GM19372 (cell line): ENCODE measurements around the gene PRELID3B.

Source experiments
- ATAC-seq: cut with Tn5 transposase; IDR thresholded peaks from one replicate; pipeline ENCODE4 v1.9.1; 2021; ENCODE audit warnings: mild to moderate bottlenecking, low read depth, moderate library complexity; ENCODE audit not compliant: unreplicated experiment

PRELID3B gene

GRCh38 chr20:59028812-59029211, 13.8 kb downstream of the PRELID3B start:
- ATAC-seq = no peak

DNA sequence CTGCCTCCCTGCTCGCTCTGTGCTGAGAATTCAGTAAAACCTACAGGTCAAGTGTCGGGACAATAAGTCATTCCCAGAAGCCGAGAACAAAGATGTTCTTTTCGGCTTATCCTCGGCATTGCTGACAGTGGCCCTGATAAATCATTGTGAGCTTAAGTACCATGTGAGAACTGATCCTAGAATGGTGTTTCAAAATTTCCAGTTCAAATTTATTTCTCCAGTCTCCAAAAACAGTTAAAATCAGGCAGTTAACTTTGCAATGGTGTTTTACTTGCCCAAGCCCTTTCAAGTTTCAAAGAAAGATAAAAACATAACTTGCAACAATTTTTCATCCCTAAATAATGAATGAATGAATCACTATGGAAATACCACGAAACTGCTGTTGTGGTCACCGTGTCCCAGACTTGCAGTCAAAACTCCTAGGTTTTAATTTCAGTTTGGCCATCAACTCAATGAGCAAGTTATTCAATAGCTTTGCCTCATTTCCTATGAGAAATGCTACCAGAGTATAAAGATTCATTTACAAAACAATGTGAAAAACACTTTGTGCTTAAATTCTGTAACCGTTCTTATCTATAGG, 14.8 kb downstream of the PRELID3B start:
- ATAC-seq = no peak

DNA sequence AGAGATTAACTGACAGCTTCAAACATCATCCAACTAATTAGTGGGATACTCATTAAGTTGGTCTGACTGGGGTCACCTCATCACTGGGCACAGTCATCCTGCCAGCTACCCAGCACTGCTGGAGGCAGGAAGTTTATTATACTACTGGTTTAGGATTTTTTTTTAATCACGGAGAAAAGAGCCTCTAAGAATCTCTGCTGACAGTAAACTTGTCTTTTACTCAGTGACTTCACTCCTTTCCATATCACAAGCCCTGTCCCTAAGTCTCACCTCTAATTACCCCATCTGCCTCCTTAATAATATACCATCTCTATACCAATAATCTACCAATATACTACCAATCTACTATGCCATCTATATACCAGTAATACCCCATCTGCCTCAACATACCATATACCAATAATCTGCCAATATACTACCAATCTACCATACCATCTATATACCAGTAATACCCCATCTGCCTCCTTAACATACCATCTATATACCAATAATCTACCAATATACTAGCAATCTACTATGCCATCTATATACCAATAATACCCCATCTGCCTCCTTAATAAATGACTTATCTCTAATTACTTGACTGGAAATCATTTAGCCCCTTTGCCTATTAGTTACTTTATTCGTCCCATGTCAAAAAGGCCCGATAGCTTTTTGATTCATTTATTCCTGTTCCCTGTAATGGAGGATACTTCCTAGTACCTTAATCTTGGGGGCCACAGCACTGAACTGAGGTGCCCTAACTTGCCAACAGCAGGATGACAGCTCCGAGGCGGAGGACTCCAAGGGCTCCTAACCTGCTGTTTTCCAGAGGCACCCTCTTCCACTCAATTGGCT, 15.5 kb downstream of the PRELID3B start:
- no peak for ATAC-seq

DNA sequence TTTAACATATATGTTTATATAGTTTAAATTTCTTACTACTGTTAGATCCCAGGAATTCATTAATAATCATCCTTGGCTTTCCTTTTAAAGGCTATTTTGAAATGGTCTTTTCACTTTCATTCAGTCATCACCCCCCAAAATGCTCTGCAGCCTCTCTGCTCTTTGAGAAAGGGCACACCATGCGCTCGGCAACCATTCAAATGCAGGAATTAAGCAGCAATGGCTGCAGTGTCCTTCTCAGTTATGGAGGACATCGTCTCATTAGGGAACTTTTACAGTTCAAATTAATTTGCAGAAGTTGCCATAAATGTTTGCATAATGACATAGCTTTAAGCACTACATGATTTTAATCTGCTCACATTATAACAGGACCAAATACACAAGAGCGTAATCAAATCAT, 17.1 kb downstream of the PRELID3B start:
- no peak for ATAC-seq

- no peak for ATAC-seq
These were observed 17.5 kb downstream of the PRELID3B start for GRCh38 chr20:59025086-59025485.

DNA sequence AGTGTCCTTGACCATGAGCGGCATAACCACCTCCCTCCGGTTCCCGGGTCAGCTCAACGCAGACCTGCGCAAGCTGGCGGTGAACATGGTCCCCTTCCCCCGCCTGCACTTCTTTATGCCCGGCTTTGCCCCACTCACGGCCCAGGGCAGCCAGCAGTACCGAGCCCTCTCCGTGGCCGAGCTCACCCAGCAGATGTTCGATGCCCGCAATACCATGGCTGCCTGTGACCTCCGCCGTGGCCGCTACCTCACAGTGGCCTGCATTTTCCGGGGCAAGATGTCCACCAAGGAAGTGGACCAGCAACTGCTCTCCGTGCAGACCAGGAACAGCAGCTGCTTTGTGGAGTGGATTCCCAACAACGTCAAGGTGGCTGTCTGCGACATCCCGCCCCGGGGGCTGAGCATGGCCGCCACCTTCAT, 18.5 kb downstream of the PRELID3B start:
- ATAC-seq = no peak

DNA sequence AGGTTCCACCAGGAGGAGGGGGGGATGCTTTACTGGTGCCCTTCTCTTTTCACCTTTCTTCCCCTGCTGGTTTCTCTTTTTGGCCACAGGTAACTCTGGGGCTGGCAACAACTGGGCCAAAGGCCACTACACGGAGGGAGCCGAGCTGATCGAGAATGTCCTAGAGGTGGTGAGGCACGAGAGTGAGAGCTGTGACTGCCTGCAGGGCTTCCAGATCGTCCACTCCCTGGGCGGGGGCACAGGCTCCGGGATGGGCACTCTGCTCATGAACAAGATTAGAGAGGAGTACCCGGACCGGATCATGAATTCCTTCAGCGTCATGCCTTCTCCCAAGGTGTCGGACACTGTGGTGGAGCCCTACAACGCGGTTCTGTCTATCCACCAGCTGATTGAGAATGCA, 19.0 kb downstream of the PRELID3B start:
- ATAC-seq = no peak

DNA sequence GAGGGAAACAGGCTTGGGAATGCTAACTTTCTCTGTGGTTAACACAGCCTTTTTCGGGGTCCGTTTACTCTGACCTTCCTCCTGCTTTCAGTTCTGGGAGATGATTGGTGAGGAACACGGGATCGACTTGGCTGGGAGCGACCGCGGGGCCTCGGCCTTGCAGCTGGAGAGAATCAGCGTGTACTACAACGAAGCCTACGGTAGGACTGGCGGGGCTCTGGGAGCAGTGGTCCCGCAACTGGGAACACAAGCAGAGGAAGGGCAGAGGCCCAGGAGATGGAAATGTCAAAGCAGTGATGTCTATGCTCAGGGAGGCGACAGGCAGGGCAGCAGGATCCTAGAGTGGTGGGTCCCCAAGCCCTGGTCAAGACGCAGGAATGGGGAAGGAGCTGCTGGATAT, 19.8 kb downstream of the PRELID3B start:
- no peak for ATAC-seq

- ATAC-seq = no peak
These were observed 21.5 kb downstream of the PRELID3B start for GRCh38 chr20:59020938-59021551.

- no peak for ATAC-seq
These were observed 23.4 kb downstream of the PRELID3B start, which contains the start of gene TUBB1 for GRCh38 chr20:59019217-59019616. Gene TUBB1, plus strand, starts transcription at chr20:59019429. Its CDS starts 94 bp downstream, at chr20:59019523.

- ATAC-seq = no peak
These were observed 23.8 kb downstream of the PRELID3B start for GRCh38 chr20:59018817-59019216.

DNA sequence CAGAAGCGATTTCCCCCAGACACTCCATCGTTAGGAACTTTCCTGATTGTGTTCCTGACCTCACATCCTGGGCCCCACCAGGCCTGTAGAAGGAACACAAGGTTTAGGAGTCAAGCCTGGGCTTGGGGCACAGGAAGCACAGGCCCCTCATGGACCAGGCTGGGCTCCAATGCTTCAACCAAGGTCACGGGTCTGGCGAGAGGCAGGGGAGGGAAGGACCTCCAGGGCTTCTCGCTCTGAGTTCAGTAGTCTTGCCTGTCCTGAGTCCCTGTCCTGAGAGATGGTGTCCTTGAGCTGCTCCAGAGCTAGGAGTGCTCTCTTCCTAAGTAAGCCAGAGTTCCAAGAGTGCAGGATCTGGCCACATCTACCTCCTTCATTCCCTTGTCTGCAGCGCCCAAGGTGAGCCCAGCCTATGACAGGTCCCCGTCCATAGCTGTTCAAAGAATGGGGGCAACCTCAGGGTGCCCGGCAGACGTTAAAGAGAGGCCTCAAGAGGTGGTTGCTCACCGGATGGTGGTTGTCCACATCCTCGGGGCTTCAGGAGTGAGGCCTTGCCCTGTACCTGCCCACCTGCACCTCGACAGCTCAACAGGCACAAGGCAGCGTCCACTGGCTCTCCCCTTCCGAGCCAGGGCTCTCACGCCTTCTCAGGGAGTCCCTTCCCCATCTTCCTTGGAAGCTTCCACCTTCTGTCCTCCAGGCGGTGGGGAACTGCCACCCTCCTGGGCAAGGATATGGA, 24.9 kb downstream of the PRELID3B start:
- no peak for ATAC-seq

GRCh38 chr20:59016795-59017492, 25.6 kb downstream of the PRELID3B start:
- no peak for ATAC-seq

DNA sequence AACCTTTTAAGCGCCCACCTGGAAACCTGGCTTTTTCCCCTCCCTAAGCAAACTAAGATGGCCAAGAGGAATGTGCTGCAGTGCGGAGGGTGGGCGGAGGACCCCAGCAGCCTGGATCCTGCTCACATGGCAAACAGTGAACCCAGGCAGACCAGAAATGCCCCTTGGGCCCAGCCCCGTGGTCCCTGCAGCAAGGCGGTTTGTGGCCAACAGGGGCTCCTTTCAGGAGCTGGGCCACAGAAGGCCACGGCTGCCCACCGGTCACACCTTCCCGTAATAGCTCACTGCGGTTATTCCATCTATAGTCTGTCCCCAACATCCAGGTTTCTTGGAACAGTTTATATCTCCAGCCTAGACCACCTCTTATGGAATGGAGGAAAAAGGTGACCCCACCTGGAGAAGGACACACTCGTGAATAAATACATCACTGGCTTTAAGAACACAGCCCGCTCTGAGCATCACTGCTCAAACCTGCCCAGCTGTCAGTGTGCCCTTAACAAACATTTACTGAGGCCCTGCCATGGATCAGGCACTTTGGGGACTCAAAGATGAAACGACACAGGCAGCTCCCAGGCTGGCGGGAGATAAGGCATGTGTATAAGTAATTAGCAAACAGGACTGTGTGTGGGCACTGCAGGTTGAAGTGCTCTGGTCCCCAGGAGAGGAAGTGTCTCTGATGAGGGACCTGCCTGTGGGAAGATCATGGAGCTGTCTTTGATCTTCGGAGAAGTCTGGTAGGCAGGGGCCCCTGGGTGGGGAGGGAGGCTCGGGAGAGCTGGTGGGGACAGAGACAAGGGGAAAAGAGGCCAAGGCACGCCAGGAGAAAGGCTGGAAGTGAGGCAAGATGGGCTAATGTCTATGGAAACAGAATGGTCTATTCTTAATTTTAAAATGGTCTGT, 26.5 kb downstream of the PRELID3B start:
- no peak for ATAC-seq

DNA sequence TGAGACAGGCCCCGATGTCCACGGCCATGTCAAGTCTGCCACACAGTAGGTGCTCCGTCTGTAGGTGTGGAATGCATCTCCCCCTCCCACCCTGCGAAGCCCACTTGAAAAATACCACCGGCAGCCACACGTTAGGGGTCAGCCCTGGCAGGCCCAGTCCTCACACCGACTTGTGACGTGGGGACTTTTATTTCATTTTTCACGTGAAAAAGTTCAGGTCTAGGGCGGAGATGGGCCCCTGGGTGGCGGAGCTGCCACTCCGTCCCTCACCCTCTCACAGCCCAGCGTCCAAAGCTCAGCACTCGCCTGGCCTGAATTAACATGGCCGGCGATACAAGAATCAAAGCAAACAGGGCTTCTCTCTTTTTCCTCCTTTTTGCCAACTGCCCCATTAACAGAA, 27.2 kb downstream of the PRELID3B start:
- no peak for ATAC-seq

GRCh38 chr20:59014680-59015389, 27.8 kb downstream of the PRELID3B start:
- ATAC-seq = no peak

DNA sequence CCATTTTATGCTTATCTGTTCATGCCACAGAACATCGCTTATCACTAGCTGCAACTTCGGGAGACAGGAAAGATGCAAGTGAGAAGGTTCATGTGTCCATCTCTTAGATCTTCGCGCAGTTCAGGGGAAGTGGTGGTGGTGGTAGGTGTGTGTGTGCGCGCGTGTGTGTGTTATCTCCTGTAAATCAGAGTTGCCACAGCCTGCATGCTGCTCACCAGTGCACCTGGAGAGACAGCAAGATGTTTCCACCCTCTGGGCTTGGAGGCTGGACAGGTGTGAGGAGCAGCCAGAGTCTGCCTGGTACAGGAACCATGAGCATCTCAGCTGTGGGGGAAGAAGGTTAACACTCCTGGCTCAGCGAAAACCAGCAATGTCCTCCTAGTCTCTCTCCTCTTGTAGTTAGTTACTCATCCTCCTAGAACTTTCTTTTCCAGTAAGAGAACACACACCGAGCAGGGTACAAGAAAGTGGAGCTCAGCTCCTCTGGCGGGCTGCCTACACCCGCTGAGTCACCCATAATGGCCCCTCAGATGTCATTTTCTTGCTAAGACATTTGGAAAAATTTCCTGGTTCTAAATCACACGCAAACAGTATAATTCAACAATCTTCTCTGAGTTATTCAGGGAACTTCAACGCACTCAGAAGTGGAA, 28.5 kb downstream of the PRELID3B start:
- ATAC-seq = no peak
